GM13977 (cell line): Measurements from ENCODE around the gene AGAP1.

ENCODE experiments used
- DNase-seq: peaks from one replicate; pipeline ENCODE4 v3.0.0; 2012; ENCODE audit warnings: low spot score
- CTCF ChIP-seq: IDR thresholded peaks from 2 replicates; pipeline ENCODE4 v1.5.1; 2012; ENCODE audit warnings: mild to moderate bottlenecking, control low read depth; ENCODE audit not compliant: insufficient read depth; ENCODE audit errors: extremely low read depth, missing control alignments
- in situ Hi-C: fragments of 300-500 bp; cut with MboI; formaldehyde crosslinking; loops from one replicate; pipeline ENCODE4 v1.12.0; 2022; ENCODE audit warnings: low sequenced_read_pairs, low pct_unique_long_range_greater_than_20kb, mixed read lengths, inconsistent platforms; ENCODE audit not compliant: unreplicated experiment

AGAP1 gene

GRCh38 chr2:235926229-235926628, 432.4 kb downstream of the AGAP1 start:
- TF ChIP-seq CTCF = no peak
- DNase-seq = no peak
- in situ Hi-C loops = no loop called here

GRCh38 chr2:235928751-235929370, 435.0 kb downstream of the AGAP1 start:
- no peak for DNase-seq
- TF ChIP-seq CTCF = no peak
- in situ Hi-C loops = no loop called here

GRCh38 chr2:235930701-235931100, 436.9 kb downstream of the AGAP1 start:
- DNase-seq = no peak
- in situ Hi-C loops = no loop called here
- no peak for TF ChIP-seq CTCF

GRCh38 chr2:235931676-235932075, 437.8 kb downstream of the AGAP1 start:
- TF ChIP-seq CTCF = no peak
- in situ Hi-C loops = no loop called here
- DNase-seq = no peak

GRCh38 chr2:235934059-235934773, 440.4 kb downstream of the AGAP1 start:
- TF ChIP-seq CTCF = no peak
- no peak for DNase-seq
- in situ Hi-C loops = no loop called here

- no peak for TF ChIP-seq CTCF
- in situ Hi-C loops = no loop called here
- DNase-seq = no peak
Observed at GRCh38 chr2:235934774-235935484, 441.1 kb downstream of the AGAP1 start.
